Cardiac septum (tissue), 1 donor: Measurements from ENCODE around the gene CDH9. TPM values are rescaled to one million over a fixed set of nuclear protein-coding genes. Genes with fewer than 3 reads are reported as not detected.
"Not testable (repeated sequence)": the region's sequence is repeated elsewhere in the genome, so short reads cannot be mapped to it uniquely, and the experiment has no call there.

Experiments used
- DNase-seq: peaks from one replicate; pipeline ENCODE4 v3.0.0-alpha.2; 2020; ENCODE audit warnings: low spot score
- intact Hi-C: fragments of 100-400 bp; cut with DNase I; formaldehyde crosslinking; loops from one replicate; pipeline ENCODE4 v1.14.0; 2022
- total RNA-seq: library from RNA; stranded (reverse); fragmentation: NEBNext Ultra II Directional; extraction: Animal tissue kit (Norgen Biotek cat#: 25700); gene quantifications from one replicate; pipeline ENCODE4 v1.2.1, GENCODE V29; 2021
- donor health status: DM: no; HTN: no; CAD: no.

The CDH9 gene
- total RNA-seq, 1 donor from 2014 or later = not detected

DNA sequence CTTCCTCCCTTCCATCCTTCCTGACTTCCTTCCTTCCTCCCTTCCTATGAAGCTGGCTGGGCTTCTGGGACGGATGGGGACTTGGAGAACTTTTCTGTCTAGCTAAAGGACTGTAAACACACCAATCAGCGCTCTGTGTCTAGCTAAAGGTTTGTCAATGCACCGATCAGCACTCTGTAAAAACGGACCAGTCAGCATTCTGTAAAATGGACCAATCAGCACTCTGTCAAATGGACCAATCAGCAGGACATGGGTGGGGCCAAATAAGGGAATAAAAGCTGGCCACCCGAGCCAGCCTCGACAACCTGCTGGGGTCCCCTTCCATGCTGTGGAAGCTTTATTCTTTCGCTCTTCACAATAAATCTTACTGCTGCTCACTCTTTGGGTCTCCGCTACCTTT, 185.9 kb downstream of the CDH9 start:
- intact Hi-C loops = not testable (repeated sequence)

DNA sequence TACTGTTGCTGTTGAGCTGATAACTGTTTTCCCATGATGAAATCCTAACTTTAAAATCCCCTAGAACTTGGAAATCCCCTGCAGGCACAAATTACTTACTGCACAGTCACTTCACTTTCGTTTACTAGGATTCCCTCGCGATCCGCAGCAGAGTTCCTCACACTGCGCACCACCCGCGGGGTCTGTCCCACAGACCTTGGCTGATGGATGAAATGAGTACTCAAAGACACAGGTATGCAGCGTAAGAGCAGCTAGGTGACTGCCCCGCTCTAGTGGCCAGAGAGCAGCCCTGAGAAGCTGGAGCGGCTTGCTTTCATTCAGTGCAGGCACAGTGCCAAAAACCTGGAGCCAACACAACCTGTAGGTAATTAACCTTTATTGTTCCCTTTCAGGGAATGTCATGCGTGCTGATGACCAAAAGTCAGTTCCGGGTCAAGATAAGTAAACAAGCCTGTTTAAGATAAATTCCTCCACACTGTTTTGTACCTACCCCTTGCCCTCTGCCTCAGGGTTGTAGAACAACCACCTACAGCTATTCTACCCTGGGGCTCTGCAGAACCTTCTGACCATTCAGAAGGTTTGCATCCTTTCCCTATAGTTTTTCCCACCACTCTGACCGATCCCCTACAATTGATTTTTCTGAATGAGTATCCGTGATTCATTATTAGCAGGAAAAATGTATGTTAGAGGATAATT, 191.2 kb downstream of the CDH9 start:
- no peak for DNase-seq
- intact Hi-C loops = no loop called here

More for the DNA sequence above, 185.9 kb downstream of the CDH9 start:
- DNase-seq = not testable (repeated sequence)

DNA sequence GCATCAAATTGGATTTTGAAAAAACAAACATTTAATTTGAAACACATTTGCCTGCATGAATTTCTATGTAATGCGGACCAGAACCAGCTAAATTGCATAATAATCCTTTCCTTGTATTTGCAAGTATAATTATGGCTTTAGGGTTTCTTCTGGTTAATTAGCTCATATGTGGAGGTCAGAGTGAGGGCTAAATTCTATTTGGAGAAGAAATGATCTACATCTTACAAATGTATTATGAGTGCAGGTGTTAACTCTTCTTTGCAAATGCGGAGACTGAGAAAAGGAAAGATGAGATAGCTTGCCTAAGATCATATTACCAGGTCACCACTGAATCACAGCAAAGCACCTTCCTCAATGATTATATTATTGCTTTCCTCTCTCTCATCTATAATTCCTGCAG, 194.7 kb downstream of the CDH9 start:
- DNase-seq = no peak
- intact Hi-C loops = no loop called here

DNA sequence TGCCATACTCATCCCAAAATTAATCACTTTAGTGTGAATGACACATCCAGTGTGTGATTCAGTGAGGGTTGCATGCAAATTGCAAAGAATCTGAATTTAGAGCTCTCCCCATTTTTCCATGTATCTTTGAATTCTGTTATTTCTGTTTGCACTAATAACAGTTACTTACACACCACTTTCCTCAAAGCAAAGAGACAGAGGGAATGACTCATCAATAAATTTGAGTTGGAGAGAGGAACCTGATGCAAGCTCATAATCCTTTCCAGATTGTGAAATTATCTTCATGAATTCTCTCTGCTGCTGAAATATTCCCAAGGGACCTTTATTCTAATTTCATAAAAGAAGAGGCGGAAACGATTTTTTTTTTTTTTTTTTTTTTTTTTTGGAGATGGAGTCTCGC, 204.8 kb downstream of the CDH9 start:
- intact Hi-C loops = no loop called here
- no peak for DNase-seq
